ENCODE results near the gene ALK. TPM values are rescaled to one million over a fixed set of nuclear protein-coding genes. Genes with fewer than 3 reads are reported as not detected.

The ALK gene
- total RNA-seq, 2 donors from 2014 or later = 0.19 TPM; not detected in 1

- TF ChIP-seq, protein P1, sequence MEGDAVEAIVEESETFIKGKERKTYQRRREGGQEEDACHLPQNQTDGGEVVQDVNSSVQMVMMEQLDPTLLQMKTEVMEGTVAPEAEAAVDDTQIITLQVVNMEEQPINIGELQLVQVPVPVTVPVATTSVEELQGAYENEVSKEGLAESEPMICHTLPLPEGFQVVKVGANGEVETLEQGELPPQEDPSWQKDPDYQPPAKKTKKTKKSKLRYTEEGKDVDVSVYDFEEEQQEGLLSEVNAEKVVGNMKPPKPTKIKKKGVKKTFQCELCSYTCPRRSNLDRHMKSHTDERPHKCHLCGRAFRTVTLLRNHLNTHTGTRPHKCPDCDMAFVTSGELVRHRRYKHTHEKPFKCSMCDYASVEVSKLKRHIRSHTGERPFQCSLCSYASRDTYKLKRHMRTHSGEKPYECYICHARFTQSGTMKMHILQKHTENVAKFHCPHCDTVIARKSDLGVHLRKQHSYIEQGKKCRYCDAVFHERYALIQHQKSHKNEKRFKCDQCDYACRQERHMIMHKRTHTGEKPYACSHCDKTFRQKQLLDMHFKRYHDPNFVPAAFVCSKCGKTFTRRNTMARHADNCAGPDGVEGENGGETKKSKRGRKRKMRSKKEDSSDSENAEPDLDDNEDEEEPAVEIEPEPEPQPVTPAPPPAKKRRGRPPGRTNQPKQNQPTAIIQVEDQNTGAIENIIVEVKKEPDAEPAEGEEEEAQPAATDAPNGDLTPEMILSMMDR (IDR thresholded peaks at IDR 0.05) = no peak
- no peak overlapping the region for H3K27ac ChIP-seq
- intact Hi-C loops (cut with DNase I) = no loop called here
- no peaks in the 10 kb centered on the region for H3K36me3 ChIP-seq
- no peaks in the 10 kb centered on the region for H3K9me3 ChIP-seq
- no peaks in the 10 kb centered on the region for H3K4me1 ChIP-seq
- H3K4me3 ChIP-seq = no peak overlapping the region
- no peaks in the 10 kb centered on the region for H3K27me3 ChIP-seq
- no peak overlapping the region for H3K9ac ChIP-seq (ENCODE audit: low read depth in 2 of 2, low read length in 2 of 2)
- DNase-seq = no peak
Measured at GRCh38 chr2:29628108-29628745, 293.2 kb downstream of the ALK start.

DNA sequence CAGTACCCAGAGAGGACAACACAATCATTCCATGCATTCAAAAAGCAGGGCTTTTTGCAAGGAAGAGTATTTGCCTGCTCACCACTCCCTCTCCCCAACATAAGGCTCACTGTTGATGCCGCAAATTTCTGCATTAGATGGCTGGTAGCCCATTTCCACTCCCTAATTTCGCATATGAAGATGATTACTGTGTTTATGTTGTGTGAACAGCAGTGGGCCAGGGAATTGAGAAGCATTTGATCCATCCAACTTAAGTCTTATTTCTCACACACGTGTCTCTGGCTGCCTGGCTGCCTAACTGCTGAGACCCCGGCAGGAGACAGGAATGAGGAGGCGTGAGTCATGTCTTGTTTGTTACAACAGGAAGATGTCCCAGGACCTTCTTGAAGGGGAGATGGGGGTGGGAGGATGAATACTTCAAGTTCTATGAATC is 294.1 kb downstream of the ALK start:
- TF ChIP-seq, protein P1 (IDR thresholded peaks at IDR 0.05) = no peak
- no peaks in the 10 kb centered on the region for H3K27me3 ChIP-seq
- H3K9me3 ChIP-seq = no peaks in the 10 kb centered on the region
- intact Hi-C loops (cut with DNase I) = no loop called here
- no peaks in the 10 kb centered on the region for H3K36me3 ChIP-seq
- no peaks in the 10 kb centered on the region for H3K4me1 ChIP-seq
- no peak overlapping the region for H3K4me3 ChIP-seq
- no peak for DNase-seq
- no peak overlapping the region for H3K9ac ChIP-seq (ENCODE audit: low read depth in 2 of 2, low read length in 2 of 2)
- H3K27ac ChIP-seq = no peak overlapping the region

GRCh38 chr2:29620890-29621289 is 300.5 kb downstream of the ALK start:
- H3K4me3 ChIP-seq = no peak overlapping the region
- TF ChIP-seq, protein P1 (IDR thresholded peaks at IDR 0.05) = no peak
- intact Hi-C loops (cut with DNase I) = no loop called here
- H3K27ac ChIP-seq = no peak overlapping the region
- H3K9ac ChIP-seq (ENCODE audit: low read depth in 2 of 2, low read length in 2 of 2) = no peak overlapping the region
- no peaks in the 10 kb centered on the region for H3K4me1 ChIP-seq
- DNase-seq = no peak
- no peaks in the 10 kb centered on the region for H3K36me3 ChIP-seq
- no peaks in the 10 kb centered on the region for H3K9me3 ChIP-seq
- H3K27me3 ChIP-seq = no peaks in the 10 kb centered on the region

GRCh38 chr2:29619689-29620088 is 301.7 kb downstream of the ALK start:
- Histone ChIP-seq H3K9ac (ENCODE audit: low read depth in 2 of 2, low read length in 2 of 2) (no peak overlapping the region), H3K27ac (no peak overlapping the region), H3K4me3 (no peak overlapping the region), H3K9me3 (no peaks in the 10 kb centered on the region), H3K4me1 (no peaks in the 10 kb centered on the region), H3K27me3 (no peaks in the 10 kb centered on the region), H3K36me3 (no peaks in the 10 kb centered on the region)
- intact Hi-C loops (cut with DNase I) = no loop called here
- DNase-seq = no peak
- TF ChIP-seq, protein P1 (IDR thresholded peaks at IDR 0.05) = no peak

- Histone ChIP-seq H3K9ac (ENCODE audit: low read depth in 2 of 2, low read length in 2 of 2) (no peak overlapping the region), H3K4me1 (no peaks in the 10 kb centered on the region), H3K9me3 (no peaks in the 10 kb centered on the region), H3K27me3 (no peaks in the 10 kb centered on the region), H3K4me3 (no peak overlapping the region), H3K36me3 (no peaks in the 10 kb centered on the region), H3K27ac (no peak overlapping the region)
- TF ChIP-seq, protein P1 (IDR thresholded peaks at IDR 0.05) = no peak
- intact Hi-C loops (cut with DNase I) = no loop called here
- DNase-seq = no peak
Measured at GRCh38 chr2:29618024-29618423, 303.4 kb downstream of the ALK start.

Measured in colonic mucosa (tissue), 4 donors.